Activated T-cell treated with anti-CD3 and anti-CD28 coated beads, Interleukin-2, amount 50 U/mL, for 48 hours (primary cell): ENCODE data around the gene MAGI1.
"Not testable (repeated sequence)": the region's sequence is repeated elsewhere in the genome, so short reads cannot be mapped to it uniquely, and the experiment has no call there.

Experiments used
- DNase-seq, 2 experiments: peaks; one replicate each; pipeline ENCODE4 v3.0.0-alpha.2; 2020

Gene MAGI1

GRCh38 chr3:66038384-66038725 lies 363 bp downstream of the MAGI1 start:
- no peak for DNase-seq

GRCh38 chr3:66037986-66038369 lies 740 bp downstream of the MAGI1 start:
- DNase-seq = peak in 1 of 2 experiments; percentile 25

DNA sequence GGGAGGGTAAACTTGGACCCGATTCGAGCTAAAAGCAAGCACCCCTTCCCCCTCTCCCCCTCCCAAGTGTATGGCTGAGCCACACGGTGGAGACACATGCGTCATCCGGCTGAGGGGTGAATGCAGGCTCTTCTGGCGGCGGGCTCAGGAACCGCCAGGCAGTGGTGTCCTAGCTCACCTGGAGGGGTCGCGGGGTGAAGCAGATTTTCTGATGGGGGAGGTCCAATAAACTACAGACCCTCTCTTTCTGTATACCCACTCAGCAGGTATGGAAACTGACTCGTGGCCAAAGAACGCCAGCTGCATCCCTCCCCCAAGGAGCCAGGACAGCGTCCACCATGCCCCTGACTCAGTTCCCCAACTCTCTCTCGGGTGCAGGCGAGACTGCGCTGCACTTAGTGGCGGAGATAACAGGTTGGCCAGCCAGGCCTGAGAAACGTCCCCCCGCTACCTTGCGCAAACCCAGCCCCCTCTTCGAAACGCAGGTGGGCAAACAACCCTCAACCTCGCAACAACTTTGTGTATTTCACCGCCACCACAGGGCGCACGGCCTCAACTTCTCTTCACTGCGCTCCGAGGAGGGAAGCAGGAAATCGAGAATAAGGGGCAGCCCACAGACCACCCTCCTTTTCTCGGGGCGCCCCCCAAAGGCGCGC lies 1.3 kb downstream of the MAGI1 start:
- DNase-seq = peak in 1 of 2 experiments; percentile 17

GRCh38 chr3:66036586-66037148 lies 2.1 kb downstream of the MAGI1 start:
- DNase-seq = no peak

DNA sequence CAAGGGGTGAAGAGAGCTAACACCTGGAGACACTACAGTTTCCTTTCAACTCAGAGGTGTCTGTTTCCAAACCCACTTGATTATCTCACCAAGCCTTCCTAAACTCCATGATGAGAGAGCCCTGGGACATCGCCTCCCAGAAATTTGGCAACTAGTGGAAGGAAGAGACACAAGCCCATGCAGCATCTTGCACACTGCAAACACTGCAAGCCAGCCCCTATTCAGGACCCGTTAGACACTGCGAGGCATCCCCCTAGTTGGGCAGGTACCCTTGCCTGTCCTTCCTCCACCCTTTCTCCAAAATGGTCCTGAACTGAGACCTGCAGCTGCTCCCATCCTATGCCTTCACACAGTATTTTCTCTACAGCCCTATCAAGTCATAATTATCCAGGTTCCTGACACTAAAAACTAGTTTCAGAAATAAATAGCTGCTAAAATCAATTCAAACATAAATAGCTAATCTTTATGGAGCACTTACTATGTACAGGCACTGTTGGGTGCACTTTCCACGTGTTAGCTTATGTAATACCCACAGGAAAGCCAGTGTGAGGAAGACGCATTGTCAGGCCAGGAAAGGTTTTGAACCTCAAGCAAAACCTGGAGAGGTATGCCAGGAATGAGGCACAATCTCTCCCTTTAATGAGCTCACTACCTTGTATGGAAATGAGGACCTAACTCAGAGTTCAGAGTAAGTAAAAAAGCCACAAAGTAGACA lies 2.8 kb downstream of the MAGI1 start:
- no peak for DNase-seq

DNA sequence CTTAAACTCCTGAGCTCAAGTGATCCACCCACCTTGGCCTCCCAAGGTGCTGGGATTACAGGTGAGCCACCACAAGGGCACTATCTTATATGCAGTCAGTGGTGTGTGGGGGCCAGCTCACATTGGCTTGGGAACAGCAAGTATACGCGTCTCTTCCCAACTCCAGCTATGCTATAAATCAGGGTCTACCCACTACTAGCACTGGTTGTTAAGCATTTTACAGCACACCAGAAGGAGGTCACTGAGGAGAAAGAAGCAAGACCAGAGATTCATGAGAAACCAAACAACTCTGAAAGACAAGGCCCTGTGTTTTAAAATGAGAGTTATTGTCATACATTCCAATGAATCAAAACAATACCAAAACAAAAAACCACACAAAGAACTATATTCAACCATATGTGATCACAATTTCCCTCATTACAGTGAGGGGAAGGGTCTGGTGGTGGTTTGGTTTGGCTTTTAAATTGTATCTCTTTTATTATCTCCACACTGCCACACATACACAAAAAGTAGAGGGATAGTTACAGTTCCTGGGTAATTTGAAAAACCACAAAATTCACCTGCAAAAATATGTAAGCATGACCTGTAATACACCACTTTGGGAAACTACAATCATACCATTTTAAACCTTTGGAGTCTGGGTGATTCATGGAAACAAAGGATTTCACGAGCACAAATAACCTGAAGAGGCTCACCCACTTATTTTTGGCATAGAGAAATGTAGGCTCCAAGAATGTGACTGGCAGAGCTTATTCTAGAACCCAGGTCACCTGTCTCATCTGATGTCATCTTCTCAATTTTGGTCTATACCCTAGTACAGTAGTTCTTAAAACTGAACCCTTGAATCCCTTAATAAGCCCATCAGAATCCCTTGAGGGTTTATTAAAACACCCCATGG lies 5.2 kb downstream of the MAGI1 start:
- peak in 1 of 2 experiments; percentile 24 for DNase-seq

DNA sequence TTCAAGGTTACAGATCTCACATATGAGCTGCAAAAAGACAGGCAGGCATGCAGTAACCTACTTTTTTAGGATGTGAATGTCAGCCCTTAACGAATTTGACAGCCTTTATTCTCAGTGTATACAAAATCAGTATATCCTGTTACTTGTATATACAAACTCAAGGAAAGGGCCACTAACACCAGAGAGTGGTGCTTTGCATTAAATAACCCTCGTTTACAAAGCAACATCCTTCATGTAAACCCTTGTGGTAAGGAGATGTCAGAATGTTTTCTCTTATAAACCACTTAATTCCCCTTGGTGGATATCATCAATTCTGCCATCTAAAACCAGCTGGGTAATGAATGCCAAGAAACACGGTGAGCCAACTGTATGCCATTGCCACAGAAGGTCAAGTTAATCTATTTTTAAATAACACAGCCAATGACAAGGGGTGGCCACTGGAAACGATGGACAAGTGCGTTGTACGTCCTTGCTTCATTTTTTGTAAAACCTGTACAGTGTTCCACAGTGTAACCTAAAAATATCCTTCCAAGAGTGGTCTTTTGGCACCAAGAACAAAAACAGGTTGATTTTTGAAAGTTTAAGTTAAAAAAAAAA lies 7.5 kb downstream of the MAGI1 start:
- DNase-seq = no peak

DNA sequence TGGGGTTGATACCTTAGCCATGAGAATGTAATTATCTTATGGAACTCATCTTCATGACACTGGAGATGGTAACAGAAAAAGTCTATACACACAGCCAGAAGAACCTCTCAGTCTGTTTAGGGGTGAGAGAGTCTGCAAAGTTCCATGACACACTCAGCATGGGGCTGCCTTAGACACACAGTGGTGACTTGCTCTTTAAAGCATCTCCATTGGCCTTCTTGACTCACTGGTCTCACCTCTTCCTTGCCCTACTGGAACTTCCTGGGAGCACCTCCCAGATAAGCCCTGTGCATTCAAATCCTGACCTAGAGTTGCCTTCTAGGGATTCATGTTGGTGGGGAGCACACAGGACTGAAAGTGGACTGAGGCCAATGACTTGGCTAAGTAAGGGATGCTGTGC lies 9.3 kb downstream of the MAGI1 start:
- no peak for DNase-seq

DNA sequence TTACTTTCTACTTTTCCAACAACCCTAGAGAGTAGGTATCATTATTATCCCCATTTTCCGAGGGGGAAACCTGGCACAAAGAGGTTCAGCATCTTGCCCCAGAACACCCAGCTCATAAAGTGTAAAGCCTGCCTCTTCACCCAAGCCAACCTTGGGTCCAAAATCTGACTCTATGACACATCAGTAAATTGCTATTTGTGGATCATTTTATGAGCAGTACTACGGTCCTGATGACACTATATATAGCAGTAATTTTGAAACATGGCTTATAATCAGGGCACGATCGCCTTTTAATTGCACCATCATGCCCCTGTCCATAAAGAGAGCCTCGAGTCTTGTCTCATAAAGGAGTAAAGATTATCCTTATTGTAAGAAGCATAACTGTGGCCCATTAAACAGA lies 9.7 kb downstream of the MAGI1 start:
- DNase-seq = no peak

- no peak for DNase-seq
Measured at GRCh38 chr3:66028457-66028856, 10.3 kb downstream of the MAGI1 start.

DNA sequence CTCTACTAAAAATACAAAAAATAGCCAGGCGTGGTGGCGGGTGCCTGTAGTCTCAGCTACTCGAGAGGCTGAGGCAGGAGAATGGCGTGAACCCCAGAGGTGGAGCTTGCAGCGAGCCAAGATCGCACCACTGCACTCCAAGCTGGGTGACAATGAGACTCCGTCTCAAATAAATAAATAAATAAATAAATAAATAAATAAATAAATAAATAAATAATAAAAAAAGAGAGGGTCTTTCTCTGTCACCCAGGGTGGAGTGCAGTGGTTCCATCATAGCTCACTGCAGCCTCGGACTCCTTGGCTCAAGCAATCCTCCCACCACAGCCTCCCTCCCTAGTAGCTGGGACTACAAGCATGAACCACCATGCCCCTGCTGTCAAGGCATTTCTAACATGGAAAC lies 11.6 kb downstream of the MAGI1 start:
- not testable (repeated sequence) for DNase-seq

DNA sequence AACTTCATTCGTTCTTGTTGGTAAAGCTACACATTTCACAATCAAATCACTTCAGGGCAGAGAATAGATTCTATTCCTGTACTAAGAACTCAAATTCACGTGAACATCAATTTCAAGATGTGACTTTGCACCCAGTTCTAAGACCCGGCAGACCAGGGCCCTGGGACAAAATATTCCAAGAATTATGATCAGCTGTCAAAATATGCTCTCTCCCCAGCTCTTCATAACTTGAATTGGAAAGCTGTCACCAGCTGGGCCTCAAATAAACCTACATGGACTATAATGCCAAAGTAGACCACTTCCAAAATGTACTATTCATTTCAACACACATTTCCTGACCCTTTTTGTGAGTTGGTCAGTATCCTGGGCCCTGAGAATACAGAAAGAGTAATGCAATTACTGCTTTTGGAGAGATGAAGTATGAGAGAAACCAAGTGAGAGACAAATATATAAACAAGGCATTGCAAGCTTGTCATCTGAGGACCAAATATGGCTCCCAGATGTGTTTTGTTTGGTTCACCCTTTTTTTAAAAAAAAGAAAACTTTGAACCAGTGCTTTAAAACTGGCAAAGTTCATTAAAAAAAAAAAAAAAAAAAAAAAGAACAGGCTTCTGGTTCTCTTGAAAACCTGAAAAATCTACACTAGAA lies 14.9 kb downstream of the MAGI1 start:
- DNase-seq = no peak

- DNase-seq = no peak
Measured at GRCh38 chr3:66023229-66023628, 15.5 kb downstream of the MAGI1 start.

GRCh38 chr3:66021731-66022131 lies 17.0 kb downstream of the MAGI1 start:
- no peak for DNase-seq

GRCh38 chr3:66019896-66020295 lies 18.8 kb downstream of the MAGI1 start:
- DNase-seq = no peak

DNA sequence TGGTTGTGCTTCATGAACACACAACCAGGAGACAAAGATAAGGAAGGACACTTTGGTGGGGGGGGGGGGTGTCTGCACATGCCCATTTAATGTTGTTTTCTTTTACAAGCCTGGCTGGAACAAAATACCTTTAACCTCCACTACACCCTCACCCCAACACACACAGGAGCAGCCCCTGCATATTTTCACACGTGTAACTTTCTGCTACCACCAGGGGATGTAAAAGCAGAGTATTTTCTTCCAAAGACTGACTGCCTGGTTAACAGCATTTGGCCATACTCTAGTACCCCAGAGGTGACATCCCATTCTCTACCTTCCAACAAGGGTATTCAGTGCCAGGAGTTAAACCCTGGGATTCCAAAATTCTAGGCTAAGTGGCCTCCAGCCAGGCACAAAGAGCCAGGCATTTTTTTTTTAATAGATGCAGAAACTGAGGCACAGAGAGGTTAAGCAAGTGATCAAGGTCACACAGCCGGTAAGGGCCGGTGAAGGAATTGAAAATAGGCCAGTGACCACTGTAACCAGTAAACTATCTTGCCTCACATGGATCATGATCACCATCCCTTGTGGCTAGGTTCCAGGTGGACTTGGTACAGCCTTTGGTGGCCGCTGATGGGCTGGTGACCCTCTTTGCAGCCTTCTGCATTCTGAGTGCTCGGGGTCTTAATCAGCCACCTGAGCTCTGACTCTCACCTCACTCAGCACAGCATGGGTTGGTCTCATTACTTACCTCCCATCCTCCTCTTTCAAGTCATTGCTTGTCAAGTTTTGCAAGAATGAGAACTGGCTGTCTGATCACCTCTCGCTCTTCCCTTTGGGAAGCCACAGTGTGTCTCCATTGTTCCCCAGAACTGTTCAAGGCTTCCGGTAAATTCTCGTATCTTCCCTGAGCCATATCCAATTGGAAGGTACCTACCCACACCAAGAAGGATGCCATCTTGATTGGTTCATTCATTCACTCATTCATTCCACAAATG lies 20.4 kb downstream of the MAGI1 start:
- no peak for DNase-seq

DNA sequence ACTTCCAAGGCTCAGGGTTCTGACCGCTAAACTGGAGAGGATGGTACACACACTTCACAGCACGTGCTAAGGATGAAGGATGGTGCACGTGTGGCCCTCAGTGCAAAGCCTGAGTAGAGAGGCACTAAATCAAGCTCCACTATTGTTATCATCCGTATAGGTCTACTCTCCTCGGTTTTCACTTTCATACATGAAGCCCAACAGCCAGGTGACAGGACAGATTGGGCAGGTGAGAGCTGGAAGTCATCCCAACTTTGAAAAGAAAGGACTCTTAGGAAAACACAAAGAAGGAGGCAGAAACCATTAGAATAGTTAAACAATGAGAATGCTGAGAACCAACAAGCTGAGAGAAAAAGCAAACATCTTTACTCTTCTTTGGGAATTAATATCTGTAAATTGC lies 21.1 kb downstream of the MAGI1 start:
- no peak for DNase-seq

DNA sequence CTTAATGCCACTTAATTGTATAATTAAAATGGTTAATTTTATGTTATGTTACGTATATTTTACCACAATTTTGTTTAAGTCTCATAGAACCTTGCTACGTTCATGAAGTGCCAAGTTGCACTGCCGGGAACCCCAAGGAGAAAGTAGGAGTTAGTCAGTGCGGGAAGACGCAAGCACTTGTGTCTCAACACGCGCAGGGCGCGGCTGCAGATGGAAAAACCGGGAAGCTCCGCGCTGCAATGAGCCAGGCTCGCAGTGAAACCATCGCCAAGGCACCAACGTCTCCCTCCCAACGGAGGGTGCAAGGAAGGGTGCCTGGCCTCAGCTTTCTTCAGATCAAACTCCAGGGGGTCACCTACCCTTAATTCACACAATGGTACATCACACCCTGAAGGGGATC lies 21.6 kb downstream of the MAGI1 start:
- no peak for DNase-seq

GRCh38 chr3:66015841-66016240 lies 22.9 kb downstream of the MAGI1 start:
- no peak for DNase-seq

GRCh38 chr3:66014651-66015050 lies 24.1 kb downstream of the MAGI1 start:
- DNase-seq = no peak

GRCh38 chr3:66014056-66014455 lies 24.7 kb downstream of the MAGI1 start:
- DNase-seq = no peak
